Gastroesophageal sphincter (tissue), 3 donors: Measurements from ENCODE around the gene DCDC2.

Experiments
- CTCF ChIP-seq, 4 experiments: fragments of 200-600 bp in 2 of 4; fragments of 450-650 bp in 2 of 4; sonication (generic) in 1 of 4; IDR thresholded peaks; one replicate each; pipeline ENCODE4 v1.5.1; 2017 to 2019; ENCODE audit warnings: antibody characterized with exemption in 4 of 4, mild to moderate bottlenecking in 2 of 4, moderate library complexity in 2 of 4
- EP300 ChIP-seq: sonication (generic); formaldehyde crosslinking; IDR thresholded peaks from one replicate; pipeline ENCODE4 v1.6.1; 2017; ENCODE audit warnings: antibody characterized with exemption, mild to moderate bottlenecking
- POLR2A ChIP-seq, 2 donors: fragments of 450-650 bp; IDR thresholded peaks; one replicate each; pipeline ENCODE4 v1.6.1; 2017; ENCODE audit warnings: antibody characterized with exemption in 2 of 2, mild to moderate bottlenecking in 2 of 2, moderate library complexity in 1 of 2
- POLR2AphosphoS5 ChIP-seq: sonication (generic); formaldehyde crosslinking; IDR thresholded peaks from one replicate; pipeline ENCODE4 v1.6.1; 2017; ENCODE audit warnings: antibody characterized with exemption

GRCh38 chr6:24238700-24239099 lies 119.2 kb downstream of the DCDC2 start:
- TF ChIP-seq CTCF (IDR thresholded peaks at IDR 0.05) (no peak), POLR2AphosphoS5 (no peak), POLR2A (IDR thresholded peaks at IDR 0.05) (no peak), EP300 (no peak)
